Measurements from ENCODE around the gene TOP1. TPM values are rescaled to one million over a fixed set of nuclear protein-coding genes. Genes with fewer than 3 reads are reported as not detected.

TOP1 gene
- total and polyA plus RNA-seq, 9 of the 15 experiments (the other 6 are each of a cell fraction or from before 2014, with no cell fraction given): 26.4 to 127 (median 39.6) TPM

DNA sequence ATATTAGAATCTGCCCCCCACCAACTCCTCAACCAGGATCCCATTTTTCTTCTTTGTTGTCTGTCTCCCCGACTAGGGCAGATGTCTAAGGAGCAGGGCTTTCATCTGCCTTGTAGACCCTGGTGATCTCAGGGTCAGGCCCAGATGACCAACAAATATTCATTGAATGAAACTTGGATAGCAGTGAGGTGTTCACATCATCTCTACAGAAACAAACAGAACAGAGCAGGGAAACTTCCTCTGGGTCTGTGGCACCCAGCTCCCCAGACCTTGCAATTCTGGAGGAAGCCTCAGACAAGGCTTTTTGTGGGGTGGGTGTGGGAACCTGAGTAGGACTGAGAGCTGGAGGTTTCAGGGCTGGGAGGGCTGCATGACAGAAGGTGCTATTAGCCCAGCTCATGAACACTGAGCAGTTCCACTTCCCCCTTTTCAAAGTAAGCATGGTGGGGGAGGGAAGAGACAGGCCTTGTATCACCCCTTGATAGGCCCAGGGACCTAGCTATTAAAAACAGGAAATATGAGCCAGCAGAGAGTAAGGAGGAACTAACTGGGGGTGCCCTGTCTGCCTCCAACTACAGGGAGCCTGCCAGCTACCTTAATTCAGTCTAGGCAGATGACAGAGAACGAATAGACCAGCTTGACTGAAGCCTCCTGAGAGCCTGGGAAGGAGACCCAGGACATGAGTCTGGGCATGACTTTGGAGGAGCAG, 37.3 kb upstream of the TOP1 start (continued):
- TF ChIP-seq ZNF175 (CRISPR knock-in tag; IDR thresholded peaks at IDR 0.05; ENCODE audit: low read depth): peak; percentile 49; the same call in 1 of the 2 replicates
- TF ChIP-seq, protein P1, sequence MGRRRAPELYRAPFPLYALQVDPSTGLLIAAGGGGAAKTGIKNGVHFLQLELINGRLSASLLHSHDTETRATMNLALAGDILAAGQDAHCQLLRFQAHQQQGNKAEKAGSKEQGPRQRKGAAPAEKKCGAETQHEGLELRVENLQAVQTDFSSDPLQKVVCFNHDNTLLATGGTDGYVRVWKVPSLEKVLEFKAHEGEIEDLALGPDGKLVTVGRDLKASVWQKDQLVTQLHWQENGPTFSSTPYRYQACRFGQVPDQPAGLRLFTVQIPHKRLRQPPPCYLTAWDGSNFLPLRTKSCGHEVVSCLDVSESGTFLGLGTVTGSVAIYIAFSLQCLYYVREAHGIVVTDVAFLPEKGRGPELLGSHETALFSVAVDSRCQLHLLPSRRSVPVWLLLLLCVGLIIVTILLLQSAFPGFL (CRISPR knock-in tag; IDR thresholded peaks at IDR 0.05): no peak
- TF ChIP-seq ZNF41 (CRISPR knock-in tag; conservative IDR thresholded peaks at IDR 0.05): no peak
- TF ChIP-seq SAFB2 (IDR thresholded peaks at IDR 0.05; ENCODE audit: borderline replicate concordance, low read depth, low read length, severe bottlenecking): no peak
- no peak for TF ChIP-seq NCOA6 (IDR thresholded peaks at IDR 0.05)
- TF ChIP-seq WHSC1 (IDR thresholded peaks at IDR 0.05; ENCODE audit: low read length): no peak
- TF ChIP-seq ZNF584 (CRISPR knock-in tag; IDR thresholded peaks at IDR 0.05; ENCODE audit: low read depth): peak; percentile 58; the same call in 1 of the 2 replicates
- peak; percentile 47; the same call in 1 of the 2 replicates for TF ChIP-seq MYC (IDR thresholded peaks at IDR 0.05; ENCODE audit: low read depth, low read length)
- TF ChIP-seq MYC (CRISPR knock-in tag; IDR thresholded peaks at IDR 0.05; ENCODE audit: borderline replicate concordance, low read depth): no peak
- TF ChIP-seq ATF2 (CRISPR knock-in tag; IDR thresholded peaks at IDR 0.05): no peak
- TF ChIP-seq, protein P2, sequence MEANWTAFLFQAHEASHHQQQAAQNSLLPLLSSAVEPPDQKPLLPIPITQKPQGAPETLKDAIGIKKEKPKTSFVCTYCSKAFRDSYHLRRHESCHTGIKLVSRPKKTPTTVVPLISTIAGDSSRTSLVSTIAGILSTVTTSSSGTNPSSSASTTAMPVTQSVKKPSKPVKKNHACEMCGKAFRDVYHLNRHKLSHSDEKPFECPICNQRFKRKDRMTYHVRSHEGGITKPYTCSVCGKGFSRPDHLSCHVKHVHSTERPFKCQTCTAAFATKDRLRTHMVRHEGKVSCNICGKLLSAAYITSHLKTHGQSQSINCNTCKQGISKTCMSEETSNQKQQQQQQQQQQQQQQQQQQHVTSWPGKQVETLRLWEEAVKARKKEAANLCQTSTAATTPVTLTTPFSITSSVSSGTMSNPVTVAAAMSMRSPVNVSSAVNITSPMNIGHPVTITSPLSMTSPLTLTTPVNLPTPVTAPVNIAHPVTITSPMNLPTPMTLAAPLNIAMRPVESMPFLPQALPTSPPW (CRISPR knock-in tag; IDR thresholded peaks at IDR 0.05): 0 out of 2 replicates have a peak, but pooled peaks have one; percentile 43
- TF ChIP-seq, protein P3, sequence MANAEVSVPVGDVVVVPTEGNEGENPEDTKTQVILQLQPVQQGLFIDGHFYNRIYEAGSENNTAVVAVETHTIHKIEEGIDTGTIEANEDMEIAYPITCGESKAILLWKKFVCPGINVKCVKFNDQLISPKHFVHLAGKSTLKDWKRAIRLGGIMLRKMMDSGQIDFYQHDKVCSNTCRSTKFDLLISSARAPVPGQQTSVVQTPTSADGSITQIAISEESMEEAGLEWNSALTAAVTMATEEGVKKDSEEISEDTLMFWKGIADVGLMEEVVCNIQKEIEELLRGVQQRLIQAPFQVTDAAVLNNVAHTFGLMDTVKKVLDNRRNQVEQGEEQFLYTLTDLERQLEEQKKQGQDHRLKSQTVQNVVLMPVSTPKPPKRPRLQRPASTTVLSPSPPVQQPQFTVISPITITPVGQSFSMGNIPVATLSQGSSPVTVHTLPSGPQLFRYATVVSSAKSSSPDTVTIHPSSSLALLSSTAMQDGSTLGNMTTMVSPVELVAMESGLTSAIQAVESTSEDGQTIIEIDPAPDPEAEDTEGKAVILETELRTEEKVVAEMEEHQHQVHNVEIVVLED (CRISPR knock-in tag; IDR thresholded peaks at IDR 0.05): no peak
- TF ChIP-seq TAF15 (IDR thresholded peaks at IDR 0.05; ENCODE audit: low read depth, low read length): no peak
- TF ChIP-seq PML (IDR thresholded peaks at IDR 0.05; ENCODE audit: low read length): peak; percentile 23; the same call in 1 of the 2 replicates
- TF ChIP-seq ZFP36 (IDR thresholded peaks at IDR 0.05; ENCODE audit: low read depth, low read length, partially characterized antibody): peak; percentile 52
- TF ChIP-seq U2AF1 (optimal IDR thresholded peaks at IDR 0.05; ENCODE audit: low read depth, low read length): no peak
- TF ChIP-seq ZNF717 (CRISPR knock-in tag; IDR thresholded peaks at IDR 0.05): no peak
- no peak for TF ChIP-seq ARID3A (IDR thresholded peaks at IDR 0.05; ENCODE audit: borderline replicate concordance, low read depth, low read length)
